GM12874 (cell line): ENCODE data around the gene HDAC5.

ENCODE experiments used
- TF ChIP-seq, protein P1 (sequence below): IDR thresholded peaks from 2 replicates; pipeline ENCODE4 v1.5.1; 2011; ENCODE audit warnings: low read depth, mild to moderate bottlenecking, control low read depth, low read length, moderate library complexity; ENCODE audit not compliant: insufficient read depth

Gene HDAC5

DNA sequence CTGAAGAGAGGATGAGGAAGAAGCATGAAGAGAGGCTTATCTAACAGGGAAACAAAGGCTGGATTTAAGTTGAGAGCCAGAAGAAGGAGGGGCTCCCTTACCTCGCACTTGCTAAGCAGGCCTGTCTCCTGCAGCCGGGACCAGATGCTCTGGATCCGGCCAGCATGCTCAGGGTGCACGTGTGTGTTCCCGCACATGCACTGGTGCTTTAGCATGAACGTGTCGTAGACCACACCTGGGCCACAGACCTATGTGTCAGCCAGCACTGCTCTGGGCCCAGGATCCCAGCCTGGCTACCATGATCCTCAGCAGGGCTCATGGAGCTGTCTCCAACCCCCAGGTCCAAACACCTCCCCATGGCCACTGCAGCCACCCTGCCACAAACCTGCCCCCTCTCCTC lies 38.5 kb downstream of the HDAC5 start:
- TF ChIP-seq, protein P1, sequence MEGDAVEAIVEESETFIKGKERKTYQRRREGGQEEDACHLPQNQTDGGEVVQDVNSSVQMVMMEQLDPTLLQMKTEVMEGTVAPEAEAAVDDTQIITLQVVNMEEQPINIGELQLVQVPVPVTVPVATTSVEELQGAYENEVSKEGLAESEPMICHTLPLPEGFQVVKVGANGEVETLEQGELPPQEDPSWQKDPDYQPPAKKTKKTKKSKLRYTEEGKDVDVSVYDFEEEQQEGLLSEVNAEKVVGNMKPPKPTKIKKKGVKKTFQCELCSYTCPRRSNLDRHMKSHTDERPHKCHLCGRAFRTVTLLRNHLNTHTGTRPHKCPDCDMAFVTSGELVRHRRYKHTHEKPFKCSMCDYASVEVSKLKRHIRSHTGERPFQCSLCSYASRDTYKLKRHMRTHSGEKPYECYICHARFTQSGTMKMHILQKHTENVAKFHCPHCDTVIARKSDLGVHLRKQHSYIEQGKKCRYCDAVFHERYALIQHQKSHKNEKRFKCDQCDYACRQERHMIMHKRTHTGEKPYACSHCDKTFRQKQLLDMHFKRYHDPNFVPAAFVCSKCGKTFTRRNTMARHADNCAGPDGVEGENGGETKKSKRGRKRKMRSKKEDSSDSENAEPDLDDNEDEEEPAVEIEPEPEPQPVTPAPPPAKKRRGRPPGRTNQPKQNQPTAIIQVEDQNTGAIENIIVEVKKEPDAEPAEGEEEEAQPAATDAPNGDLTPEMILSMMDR, result no peak

- TF ChIP-seq, protein P1, result peak; percentile 48
Measured at GRCh38 chr17:44084131-44084538, 39.3 kb downstream of the HDAC5 start.

- TF ChIP-seq, protein P1, result peak; percentile 38
Measured at GRCh38 chr17:44083250-44083849, 40.1 kb downstream of the HDAC5 start.

DNA sequence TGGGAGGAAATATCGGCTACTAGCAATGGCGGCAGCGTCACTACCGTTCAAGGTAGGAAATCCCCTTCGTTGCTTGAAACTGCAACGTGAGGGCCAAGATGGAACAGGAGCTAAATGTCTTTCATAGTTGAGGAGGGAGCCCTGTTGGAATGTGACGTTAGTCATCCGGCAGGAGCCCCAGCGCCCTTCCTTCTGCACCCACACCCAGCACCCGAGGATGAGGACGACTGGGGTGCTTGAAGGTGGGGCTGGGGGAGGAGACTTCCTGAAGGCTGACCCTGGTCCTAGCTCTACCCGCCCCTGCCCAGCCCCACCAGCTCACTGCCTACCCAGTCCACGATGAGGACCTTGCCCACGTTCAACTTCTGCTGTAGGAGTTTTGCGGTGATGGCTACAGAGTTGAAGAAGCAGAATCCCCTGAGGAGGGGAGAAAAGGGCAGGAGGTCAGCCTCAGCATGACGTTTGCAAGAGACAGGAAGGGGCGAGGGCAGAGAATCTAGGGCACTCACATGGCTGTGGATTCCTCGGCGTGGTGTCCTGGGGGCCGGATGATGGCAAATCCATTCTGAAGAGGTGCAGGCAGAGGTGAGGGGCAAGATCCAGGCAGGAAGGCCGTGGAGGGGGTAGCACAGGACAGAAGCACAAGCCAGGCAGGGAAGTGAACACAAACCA lies 41.0 kb downstream of the HDAC5 start:
- TF ChIP-seq, protein P1, result no peak

GRCh38 chr17:44081681-44082080 lies 41.8 kb downstream of the HDAC5 start:
- TF ChIP-seq, protein P1, result no peak

- TF ChIP-seq, protein P1, result no peak
Measured at GRCh38 chr17:44079877-44080821, 43.3 kb downstream of the HDAC5 start.

- TF ChIP-seq, protein P1, result no peak
Measured at GRCh38 chr17:44078412-44078811, 45.0 kb downstream of the HDAC5 start.
